ENCODE results near the gene OSGIN1.

DNA sequence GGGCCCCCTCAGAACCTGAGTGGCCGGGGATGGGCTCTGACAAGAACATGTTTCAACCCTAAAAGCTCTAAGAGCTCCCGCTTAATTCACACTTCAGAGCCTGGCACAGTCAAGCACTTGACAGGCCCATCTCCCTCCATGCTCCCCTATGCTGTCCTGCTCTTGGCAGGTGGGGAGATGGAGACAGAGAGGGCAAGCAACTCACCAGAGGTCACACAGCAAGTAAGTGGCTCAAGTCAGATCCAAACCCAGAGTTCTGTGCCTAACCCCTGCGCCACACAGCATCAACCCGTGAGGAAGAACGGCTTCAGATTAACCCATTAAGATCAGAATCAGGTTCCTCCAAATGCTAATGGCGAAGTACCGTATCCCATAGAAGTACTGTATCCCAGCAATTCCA is 51.4 kb downstream of the OSGIN1 start:
- TF ChIP-seq, protein P1, sequence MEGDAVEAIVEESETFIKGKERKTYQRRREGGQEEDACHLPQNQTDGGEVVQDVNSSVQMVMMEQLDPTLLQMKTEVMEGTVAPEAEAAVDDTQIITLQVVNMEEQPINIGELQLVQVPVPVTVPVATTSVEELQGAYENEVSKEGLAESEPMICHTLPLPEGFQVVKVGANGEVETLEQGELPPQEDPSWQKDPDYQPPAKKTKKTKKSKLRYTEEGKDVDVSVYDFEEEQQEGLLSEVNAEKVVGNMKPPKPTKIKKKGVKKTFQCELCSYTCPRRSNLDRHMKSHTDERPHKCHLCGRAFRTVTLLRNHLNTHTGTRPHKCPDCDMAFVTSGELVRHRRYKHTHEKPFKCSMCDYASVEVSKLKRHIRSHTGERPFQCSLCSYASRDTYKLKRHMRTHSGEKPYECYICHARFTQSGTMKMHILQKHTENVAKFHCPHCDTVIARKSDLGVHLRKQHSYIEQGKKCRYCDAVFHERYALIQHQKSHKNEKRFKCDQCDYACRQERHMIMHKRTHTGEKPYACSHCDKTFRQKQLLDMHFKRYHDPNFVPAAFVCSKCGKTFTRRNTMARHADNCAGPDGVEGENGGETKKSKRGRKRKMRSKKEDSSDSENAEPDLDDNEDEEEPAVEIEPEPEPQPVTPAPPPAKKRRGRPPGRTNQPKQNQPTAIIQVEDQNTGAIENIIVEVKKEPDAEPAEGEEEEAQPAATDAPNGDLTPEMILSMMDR (IDR thresholded peaks at IDR 0.05; ENCODE audit: insufficient read depth, low read length): no peak
- no peak for TF ChIP-seq GABPA (IDR thresholded peaks at IDR 0.05; ENCODE audit: low read depth)
- TF ChIP-seq POLR2AphosphoS5 (IDR thresholded peaks at IDR 0.05; ENCODE audit: low read depth): no peak
